GM21529 (cell line): Measurements from ENCODE around the gene ATXN7.

Experiments used
- ATAC-seq: cut with Tn5 transposase; IDR thresholded peaks from one replicate; pipeline ENCODE4 v1.9.1; 2021; ENCODE audit not compliant: unreplicated experiment

Gene ATXN7

DNA sequence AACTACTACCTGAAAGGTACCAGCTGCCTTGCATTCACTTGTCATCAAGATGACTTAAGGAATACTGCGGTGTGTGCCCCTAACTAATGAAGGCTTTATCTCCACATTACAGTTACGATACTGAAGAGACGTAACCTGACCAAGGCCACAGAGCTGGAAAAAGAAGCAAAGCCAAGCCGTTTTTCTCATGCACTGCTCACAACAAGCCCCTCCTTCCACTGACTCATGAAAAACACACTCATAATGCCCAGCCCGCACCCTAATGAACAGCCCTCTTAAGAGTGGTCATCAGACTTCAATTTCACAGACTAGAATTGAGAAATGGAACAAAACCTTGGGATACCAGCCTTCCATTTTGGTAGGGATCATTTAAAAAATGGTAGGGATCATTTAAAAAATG lies 148.0 kb downstream of the ATXN7 start:
- no peak for ATAC-seq

DNA sequence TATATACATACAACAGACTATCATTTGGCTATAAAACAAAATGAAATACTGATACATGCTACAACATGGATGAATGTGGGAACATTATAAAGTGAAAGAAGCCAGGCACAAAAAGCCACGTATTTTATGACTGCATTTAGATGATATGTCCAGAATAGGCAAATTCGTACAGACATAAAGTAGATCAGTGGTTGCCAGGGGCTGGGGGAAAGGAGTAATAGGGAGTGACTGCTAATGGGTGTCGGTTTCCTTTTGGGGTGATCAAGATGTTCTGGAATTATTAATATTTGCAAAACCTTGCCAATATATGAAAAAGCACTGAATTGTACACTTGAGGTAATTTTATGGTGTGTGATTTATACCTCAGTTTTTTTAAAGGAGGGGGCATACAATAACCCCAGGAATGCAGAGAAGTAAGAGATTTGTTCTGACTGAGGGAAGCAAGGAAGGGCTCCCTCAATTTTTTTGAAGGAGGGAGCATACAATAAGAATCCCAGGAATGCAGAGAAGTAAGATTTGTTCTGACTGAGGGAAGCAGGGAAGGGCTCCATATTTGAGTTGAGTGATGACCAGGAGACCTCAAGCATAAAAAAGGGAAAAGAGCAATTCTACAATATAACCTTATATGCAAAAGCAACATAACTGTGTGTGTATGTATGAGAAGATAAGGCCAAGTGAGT lies 153.4 kb downstream of the ATXN7 start:
- ATAC-seq: no peak

GRCh38 chr3:64019271-64019670 lies 155.6 kb downstream of the ATXN7 start:
- no peak for ATAC-seq

DNA sequence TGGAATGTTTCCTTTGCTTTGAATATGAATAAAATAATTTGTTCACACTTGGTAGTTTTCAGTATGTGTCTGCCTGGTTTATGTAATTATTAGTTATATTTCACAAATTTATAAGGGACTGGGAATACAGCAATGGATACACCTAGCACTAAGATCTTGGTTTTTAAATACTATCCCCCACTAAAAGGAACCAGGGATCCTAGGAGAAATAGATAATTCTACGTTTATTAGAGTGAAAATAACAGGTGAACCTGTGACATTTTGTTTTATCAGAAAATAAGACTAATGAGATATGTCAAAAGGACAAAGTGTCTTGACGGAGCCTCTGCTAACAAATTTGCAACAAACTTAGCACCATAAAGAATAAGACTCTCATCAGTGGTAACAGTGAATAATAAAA lies 156.2 kb downstream of the ATXN7 start:
- no peak for ATAC-seq

- no peak for ATAC-seq
Observed at GRCh38 chr3:64021922-64022321, 158.3 kb downstream of the ATXN7 start.

- ATAC-seq: peak; percentile 14
Observed at GRCh38 chr3:64022451-64023186, 159.0 kb downstream of the ATXN7 start.

- ATAC-seq: peak; percentile 96
Observed at GRCh38 chr3:64023187-64023860, 159.7 kb downstream of the ATXN7 start, which contains the start of gene PSMD6. TSS of gene PSMD6 (minus strand) at chr3:64023494. CDS start at chr3:64023419, 75 bp downstream.

- no peak for ATAC-seq
Observed at GRCh38 chr3:64023861-64024223, 160.2 kb downstream of the ATXN7 start.

DNA sequence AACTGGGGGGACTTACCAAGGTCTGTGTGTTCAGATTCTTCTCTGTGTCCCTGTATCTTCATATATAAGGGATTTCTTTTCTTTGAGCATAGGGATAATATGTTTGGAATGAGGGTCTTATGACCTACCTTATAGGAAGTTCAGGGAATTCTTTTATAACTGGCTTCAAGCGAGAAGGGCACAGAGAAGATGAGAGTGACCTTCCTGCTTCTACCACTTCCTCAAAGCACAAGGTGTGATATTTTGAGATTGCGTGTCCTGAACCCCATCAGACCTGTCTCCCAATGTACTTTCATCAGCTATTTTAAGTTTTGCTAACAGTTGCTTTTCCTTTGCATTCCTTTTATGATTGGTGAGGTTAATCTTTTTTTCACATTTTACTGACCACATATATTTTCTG lies 162.7 kb downstream of the ATXN7 start:
- ATAC-seq: no peak

GRCh38 chr3:64027658-64028057 lies 164.0 kb downstream of the ATXN7 start:
- ATAC-seq: no peak

GRCh38 chr3:64028754-64029153 lies 165.1 kb downstream of the ATXN7 start:
- ATAC-seq: no peak

- ATAC-seq: no peak
Observed at GRCh38 chr3:64029287-64029686, 165.6 kb downstream of the ATXN7 start.

GRCh38 chr3:64030741-64031140 lies 167.1 kb downstream of the ATXN7 start:
- peak; percentile 95 for ATAC-seq

GRCh38 chr3:64031540-64032508 lies 168.2 kb downstream of the ATXN7 start:
- no peak for ATAC-seq

- no peak for ATAC-seq
Observed at GRCh38 chr3:64033069-64033468, 169.4 kb downstream of the ATXN7 start.

GRCh38 chr3:64037084-64037483 lies 173.4 kb downstream of the ATXN7 start:
- no peak for ATAC-seq

DNA sequence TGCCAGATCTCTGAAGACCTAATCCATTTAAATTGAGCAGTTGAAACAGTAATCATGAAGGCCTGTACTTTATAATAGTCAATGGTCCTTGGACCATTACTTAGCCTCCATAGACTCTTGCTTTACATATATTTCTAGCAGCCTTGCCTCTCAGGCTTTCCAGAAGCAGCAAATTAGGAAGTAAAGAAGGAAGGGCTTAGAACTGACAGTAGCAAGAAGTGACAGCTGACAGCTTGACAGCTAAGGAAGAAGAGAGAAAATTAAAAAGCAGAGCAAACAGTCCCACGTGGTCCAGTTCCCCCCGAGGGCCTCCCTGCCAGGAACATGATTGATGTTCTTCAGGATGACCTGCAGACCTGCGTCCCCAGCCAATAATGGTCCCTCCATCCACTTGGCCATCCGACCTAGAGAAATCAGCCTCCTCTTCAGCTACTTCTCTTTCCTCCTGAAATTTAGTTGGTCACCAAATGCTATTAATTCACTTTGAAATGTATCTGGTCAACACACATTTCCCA lies 174.6 kb downstream of the ATXN7 start:
- no peak for ATAC-seq

GRCh38 chr3:64039332-64039731 lies 175.7 kb downstream of the ATXN7 start:
- ATAC-seq: no peak

DNA sequence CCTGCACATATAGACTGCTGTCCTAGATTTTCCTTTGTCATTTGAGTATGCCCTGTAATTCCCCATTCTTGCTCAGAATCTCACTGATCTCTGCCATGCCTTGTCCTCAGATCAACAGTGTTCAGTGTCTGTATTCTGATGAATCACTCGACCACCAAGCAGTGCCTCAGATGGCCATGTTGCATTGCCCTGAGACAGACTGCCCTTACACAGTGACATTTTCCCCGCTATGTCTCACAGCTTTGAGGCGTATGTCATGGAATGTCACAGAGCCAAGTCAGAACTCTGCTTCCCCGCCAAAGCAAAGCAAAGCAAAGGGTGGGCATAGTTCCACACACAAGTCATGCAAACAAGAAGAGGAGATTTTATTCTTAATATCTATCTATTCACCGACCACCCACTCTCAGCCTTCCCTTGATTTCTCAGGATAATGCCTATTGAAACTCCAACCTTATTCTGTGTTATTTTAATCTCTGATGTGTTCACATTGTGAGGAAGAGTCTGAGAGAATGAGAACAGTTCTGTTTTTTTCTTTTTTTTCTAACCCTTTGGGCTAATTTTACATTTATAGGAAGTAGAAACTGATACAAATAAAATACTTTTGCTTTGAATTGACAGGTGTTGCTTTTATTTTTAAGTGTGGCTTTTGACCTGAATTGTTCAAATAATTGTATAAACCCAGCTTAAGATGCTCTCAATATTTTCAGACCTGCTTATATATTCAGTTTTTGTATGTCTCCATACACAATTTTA lies 176.5 kb downstream of the ATXN7 start:
- no peak for ATAC-seq

DNA sequence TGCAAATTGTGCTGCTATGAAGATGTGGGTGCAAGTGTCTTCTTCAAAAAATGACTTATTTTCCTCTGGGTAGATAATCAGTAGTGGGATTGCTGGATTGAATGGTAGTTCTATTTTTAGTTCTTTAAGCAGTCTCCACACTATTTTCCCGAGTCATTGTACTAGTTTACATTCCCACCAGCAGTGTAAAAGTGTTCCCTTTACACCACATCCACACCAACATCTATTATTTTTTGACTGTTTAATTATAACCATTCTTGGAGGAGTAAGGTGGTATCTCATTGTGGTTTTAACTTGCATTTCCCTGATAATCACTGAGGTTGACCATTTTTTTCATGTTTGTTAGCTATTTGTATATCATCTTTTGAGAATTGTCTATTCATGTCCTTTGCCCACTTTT lies 179.3 kb downstream of the ATXN7 start:
- ATAC-seq: no peak
